ENCODE results near the gene NDUFB10.

The NDUFB10 gene

DNA sequence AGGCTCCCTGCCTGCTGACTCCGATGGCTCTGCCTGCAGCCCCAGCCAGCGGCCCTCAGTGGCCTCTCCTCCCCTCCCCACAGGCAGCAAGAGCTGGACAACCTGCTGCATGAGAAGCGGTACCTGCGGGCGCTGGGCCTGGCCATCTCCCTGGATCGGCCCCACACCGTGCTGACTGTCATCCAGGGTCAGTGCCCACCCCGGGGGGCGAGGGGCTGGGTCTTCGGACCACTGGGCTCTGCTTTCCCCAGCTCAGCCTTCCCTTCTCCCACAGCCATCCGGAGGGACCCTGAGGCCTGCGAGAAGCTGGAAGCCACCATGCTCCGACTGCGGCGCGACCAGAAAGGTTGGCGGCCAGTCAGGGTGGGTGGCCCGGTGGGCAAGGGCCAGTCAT, 18.5 kb downstream of the NDUFB10 start:
- H3K4me3 ChIP-seq (ENCODE audit: low read depth, low read length), result no peak overlapping the region

DNA sequence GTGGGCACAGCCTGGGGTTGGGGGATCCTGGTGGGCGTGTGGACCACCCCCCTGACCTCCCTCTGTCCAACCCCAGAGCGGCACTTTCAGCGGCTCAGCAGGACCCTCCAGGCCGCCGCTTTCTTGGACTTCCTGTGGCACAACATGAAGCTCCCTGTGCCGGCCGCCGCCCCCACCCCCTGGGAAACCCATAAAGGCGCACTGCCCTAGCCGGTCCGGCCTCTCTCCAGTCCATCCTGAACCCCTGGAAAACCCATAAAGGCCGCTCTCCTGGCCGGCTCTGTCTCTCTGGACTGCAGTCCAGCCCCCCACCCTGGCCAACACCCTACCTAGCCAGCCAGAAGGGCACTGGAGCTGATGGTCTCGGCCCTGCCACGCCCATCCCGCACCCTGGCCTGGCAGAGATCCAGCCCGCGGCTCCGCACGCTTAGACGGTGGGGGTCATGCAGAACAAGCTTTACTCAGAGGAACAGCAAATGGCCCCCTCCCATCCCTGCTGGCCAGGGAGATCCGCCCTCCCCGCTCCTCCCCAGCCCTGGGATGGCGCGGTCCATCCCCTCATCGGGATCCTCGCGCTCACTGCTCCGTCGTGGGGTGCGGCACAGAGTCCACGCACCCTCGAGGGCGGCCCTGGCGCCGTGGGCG, 19.3 kb downstream of the NDUFB10 start:
- TF ChIP-seq, protein P1, sequence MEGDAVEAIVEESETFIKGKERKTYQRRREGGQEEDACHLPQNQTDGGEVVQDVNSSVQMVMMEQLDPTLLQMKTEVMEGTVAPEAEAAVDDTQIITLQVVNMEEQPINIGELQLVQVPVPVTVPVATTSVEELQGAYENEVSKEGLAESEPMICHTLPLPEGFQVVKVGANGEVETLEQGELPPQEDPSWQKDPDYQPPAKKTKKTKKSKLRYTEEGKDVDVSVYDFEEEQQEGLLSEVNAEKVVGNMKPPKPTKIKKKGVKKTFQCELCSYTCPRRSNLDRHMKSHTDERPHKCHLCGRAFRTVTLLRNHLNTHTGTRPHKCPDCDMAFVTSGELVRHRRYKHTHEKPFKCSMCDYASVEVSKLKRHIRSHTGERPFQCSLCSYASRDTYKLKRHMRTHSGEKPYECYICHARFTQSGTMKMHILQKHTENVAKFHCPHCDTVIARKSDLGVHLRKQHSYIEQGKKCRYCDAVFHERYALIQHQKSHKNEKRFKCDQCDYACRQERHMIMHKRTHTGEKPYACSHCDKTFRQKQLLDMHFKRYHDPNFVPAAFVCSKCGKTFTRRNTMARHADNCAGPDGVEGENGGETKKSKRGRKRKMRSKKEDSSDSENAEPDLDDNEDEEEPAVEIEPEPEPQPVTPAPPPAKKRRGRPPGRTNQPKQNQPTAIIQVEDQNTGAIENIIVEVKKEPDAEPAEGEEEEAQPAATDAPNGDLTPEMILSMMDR (IDR thresholded peaks at IDR 0.05; ENCODE audit: borderline replicate concordance, insufficient read depth, low read depth, low read length), result no peak
- no peak overlapping the region for H3K4me3 ChIP-seq (ENCODE audit: low read depth, low read length)

More for the DNA sequence above, 18.5 kb downstream of the NDUFB10 start:
- TF ChIP-seq, protein P1 (IDR thresholded peaks at IDR 0.05; ENCODE audit: borderline replicate concordance, insufficient read depth, low read depth, low read length), result no peak

DNA sequence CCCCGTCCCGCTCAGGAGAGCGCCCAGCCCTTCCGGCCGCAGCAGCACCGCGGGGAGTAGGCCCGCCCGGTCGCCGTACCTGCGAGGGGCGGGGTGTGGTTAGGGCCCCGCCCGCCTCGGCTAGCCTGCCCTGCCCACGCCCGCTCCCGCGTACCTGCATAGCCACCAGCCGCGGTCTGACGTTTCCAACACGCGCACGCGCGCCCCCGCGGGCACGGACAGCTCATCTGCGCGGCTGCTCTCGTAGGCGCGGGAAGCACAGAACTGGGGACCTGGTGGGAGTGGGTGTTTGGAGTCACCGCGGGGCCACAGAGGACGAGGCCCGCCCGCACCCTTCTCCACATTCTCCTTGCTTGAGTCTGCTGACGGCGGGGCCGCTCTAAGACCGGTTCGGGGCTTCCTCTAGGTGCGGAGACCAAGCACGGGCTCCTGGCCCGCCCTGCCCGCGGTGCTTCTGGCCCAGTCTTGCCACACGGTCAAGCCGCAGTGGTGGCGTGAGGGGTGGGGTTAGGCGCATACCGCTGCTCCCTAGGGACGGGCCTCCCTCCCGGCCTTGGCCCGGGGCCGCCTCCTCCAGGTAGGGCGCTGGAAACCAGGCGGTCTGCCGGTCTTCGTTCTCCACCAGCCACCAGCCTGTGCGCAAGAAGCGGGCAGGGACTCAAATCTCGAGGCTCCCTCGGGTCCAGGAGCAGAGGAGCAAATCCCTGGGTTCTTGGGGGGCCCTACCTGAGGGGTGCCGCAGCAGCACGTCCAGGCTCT, 20.1 kb downstream of the NDUFB10 start:
- TF ChIP-seq, protein P1 (IDR thresholded peaks at IDR 0.05; ENCODE audit: borderline replicate concordance, insufficient read depth, low read depth, low read length), result no peak
- no peak overlapping the region for H3K4me3 ChIP-seq (ENCODE audit: low read depth, low read length)

DNA sequence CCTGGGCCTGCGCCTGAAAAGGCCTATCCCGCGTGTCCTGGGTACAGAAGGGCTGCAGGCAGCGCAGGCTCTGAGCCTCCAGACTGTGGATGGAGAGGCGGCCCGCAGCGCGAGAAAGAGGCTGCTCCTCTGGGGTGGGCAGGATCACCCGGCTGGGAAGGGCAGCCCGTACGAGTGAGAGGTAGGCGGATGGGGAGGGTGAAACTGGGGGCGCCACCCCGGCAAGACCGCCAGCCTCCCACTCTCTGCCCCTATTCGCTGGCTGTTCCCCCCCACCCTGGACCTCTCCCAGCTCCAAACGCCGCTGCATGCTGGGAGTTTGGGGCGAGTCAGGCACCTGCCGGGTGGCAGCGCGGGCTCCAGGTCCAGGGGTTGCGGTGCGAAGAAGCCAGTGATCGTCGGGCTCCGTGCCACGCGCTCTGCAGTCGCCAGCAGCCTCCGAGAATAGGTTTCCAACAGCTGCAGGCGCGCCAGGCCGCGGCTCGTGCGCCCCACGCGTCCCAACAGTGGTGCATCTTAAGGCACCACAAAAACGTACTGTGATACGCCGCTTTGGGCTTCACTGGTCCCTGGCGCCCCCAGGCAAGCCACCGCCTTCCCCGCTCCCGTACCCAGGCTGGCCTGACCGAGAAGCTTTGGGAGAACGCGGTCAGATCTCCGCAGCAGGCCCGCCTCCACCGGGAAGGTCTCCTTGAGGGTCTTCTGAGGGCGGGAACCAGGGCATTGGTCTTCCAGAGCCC, 20.9 kb downstream of the NDUFB10 start:
- TF ChIP-seq, protein P1 (IDR thresholded peaks at IDR 0.05; ENCODE audit: borderline replicate concordance, insufficient read depth, low read depth, low read length), result no peak
- no peak overlapping the region for H3K4me3 ChIP-seq (ENCODE audit: low read depth, low read length)

DNA sequence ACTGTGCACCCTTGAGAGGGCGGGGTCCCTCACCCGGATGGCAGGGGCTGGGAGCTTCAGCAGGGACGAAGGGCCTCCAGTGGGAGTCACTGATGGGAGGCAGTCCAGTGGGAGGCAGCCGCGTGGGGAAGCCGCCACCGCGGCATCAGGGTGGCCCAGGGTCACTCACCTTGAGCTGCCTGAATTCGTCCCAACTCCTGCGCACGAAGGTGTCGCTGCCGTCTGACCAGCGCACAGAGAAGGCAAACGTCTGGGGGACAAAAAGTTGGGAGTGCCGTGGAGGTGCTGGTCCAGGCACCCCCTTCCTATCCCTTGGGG, 21.4 kb downstream of the NDUFB10 start:
- TF ChIP-seq, protein P1 (IDR thresholded peaks at IDR 0.05; ENCODE audit: borderline replicate concordance, insufficient read depth, low read depth, low read length), result no peak
- no peak overlapping the region for H3K4me3 ChIP-seq (ENCODE audit: low read depth, low read length)

DNA sequence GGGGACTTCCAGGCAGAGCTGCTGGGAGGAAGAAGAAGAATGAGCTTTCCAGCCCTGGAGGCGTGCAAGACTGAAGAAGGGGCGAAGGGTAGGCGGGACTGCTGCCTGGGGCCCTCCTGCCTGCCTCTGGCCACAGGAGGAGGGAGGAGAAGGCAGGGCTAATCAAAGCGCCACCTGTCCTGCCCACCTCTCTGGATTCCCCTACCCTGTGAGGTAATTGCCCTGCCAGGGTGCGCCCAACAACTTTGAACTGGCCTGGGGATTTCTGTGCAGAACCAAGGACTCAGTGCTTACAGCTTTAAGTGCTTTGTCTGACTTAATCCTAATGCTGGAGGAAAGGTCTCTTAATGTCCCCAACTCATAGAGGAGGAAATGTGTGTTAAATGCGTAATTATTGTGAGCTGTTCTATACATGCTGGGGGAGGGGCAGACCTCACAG, 22.1 kb downstream of the NDUFB10 start, which contains the start of gene NOXO1:
TSS of gene NOXO1 (minus strand) at position 72 of the 439 bp plus-strand sequence. CDS start 290 bp downstream, outside the sequence.
- no peak within 1 kb of the TSS for H3K4me3 ChIP-seq (ENCODE audit: low read depth, low read length)

More for the DNA sequence above, 22.1 kb downstream of the NDUFB10 start, which contains the start of gene NOXO1:
- TF ChIP-seq, protein P1 (IDR thresholded peaks at IDR 0.05; ENCODE audit: borderline replicate concordance, insufficient read depth, low read depth, low read length), result no peak
